ENCODE results near the gene FER.
"Not testable (repeated sequence)": the region's sequence is repeated elsewhere in the genome, so short reads cannot be mapped to it uniquely, and the experiment has no call there.

DNA sequence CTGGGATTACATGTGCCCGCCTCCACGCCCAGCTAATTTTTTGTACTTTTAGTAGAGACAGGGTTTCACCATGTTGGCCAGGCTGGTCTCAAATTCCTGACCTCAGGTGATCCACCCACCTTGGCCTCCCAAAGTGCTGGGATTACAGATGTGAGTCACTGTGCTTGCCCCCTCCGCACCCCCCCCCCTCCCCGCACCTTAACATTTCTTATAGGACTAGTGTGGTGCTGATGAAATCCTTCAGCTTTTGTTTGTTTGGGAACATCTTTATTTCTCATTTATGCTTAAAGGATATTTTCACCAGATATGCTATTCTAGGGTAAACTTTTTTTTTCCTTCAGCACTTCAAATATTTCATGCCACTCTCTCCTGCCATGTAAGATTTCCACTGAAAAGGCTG, 46.7 kb downstream of the FER start:
- TF ChIP-seq, protein P1, sequence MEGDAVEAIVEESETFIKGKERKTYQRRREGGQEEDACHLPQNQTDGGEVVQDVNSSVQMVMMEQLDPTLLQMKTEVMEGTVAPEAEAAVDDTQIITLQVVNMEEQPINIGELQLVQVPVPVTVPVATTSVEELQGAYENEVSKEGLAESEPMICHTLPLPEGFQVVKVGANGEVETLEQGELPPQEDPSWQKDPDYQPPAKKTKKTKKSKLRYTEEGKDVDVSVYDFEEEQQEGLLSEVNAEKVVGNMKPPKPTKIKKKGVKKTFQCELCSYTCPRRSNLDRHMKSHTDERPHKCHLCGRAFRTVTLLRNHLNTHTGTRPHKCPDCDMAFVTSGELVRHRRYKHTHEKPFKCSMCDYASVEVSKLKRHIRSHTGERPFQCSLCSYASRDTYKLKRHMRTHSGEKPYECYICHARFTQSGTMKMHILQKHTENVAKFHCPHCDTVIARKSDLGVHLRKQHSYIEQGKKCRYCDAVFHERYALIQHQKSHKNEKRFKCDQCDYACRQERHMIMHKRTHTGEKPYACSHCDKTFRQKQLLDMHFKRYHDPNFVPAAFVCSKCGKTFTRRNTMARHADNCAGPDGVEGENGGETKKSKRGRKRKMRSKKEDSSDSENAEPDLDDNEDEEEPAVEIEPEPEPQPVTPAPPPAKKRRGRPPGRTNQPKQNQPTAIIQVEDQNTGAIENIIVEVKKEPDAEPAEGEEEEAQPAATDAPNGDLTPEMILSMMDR (IDR thresholded peaks at IDR 0.05; ENCODE audit: borderline replicate concordance, extremely low read depth, low read length, poor library complexity, severe bottlenecking): not testable (repeated sequence)
- not testable (repeated sequence) for TF ChIP-seq EZH2 (IDR thresholded peaks at IDR 0.05; ENCODE audit: borderline replicate concordance, low read depth, low read length, severe bottlenecking)

Data from DND-41 (cell line).